Spleen (tissue), 7 donors: ENCODE data around the gene E4F1.

Source experiments
- POLR2A ChIP-seq, 3 donors: fragments of 450-650 bp; IDR thresholded peaks; one replicate each; pipeline ENCODE4 v1.5.1; 2017; ENCODE audit warnings: antibody characterized with exemption in 3 of 3, mild to moderate bottlenecking in 1 of 3
- POLR2AphosphoS5 ChIP-seq, 3 donors: sonication (generic); formaldehyde crosslinking; IDR thresholded peaks; one replicate each; pipeline ENCODE4 v1.5.1; 2017; ENCODE audit warnings: antibody characterized with exemption in 3 of 3
- TF ChIP-seq, protein P1 (sequence below), 11 experiments: fragments of 200-600 bp in 7 of 11; fragments of 450-650 bp in 4 of 11; sonication (generic) in 4 of 11; IDR thresholded peaks in 8 of 11; conservative IDR thresholded peaks in 3 of 11; 1 replicate in 7 of 11; 2 replicates in 4 of 11; pipeline versions ENCODE4 v1.4.0 to v1.8.0; 2016 to 2021; ENCODE audit warnings: antibody characterized with exemption in 11 of 11, inconsistent platforms in 4 of 11, mild to moderate bottlenecking in 1 of 11
- donor health status: DM: no; HTN: no; CAD: no; lungs with moderate emphysema.
- donor health status: DM: no; HTN: no; CAD: no.
- donor health status: DM: no; HTN: no; CAD: no.

DNA sequence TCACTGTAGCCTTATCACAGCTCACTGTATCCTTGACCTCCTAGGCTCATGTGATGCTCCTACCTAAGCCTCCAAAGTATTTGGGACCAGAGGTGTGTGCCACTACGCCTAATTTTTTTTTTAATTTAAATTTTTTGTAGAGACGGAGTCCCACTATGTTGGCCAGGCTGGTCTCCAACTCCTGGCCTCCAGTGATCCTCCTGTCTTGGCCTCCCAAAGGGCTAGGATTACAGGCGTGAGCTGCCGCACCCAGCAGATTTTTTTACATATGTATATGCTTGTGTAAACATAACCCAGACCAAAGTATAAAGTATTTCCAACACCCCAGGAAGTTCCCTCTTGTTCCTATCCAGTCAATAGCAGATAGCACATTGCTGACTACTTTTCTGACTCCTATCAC, 7.1 kb upstream of the E4F1 start:
- TF ChIP-seq, protein P1, sequence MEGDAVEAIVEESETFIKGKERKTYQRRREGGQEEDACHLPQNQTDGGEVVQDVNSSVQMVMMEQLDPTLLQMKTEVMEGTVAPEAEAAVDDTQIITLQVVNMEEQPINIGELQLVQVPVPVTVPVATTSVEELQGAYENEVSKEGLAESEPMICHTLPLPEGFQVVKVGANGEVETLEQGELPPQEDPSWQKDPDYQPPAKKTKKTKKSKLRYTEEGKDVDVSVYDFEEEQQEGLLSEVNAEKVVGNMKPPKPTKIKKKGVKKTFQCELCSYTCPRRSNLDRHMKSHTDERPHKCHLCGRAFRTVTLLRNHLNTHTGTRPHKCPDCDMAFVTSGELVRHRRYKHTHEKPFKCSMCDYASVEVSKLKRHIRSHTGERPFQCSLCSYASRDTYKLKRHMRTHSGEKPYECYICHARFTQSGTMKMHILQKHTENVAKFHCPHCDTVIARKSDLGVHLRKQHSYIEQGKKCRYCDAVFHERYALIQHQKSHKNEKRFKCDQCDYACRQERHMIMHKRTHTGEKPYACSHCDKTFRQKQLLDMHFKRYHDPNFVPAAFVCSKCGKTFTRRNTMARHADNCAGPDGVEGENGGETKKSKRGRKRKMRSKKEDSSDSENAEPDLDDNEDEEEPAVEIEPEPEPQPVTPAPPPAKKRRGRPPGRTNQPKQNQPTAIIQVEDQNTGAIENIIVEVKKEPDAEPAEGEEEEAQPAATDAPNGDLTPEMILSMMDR (IDR thresholded peaks at IDR 0.05 in 8 of 11, conservative IDR thresholded peaks at IDR 0.05 in 3 of 11) = no peak
- TF ChIP-seq POLR2AphosphoS5 (IDR thresholded peaks at IDR 0.05) = no peak
- no peak for TF ChIP-seq POLR2A (IDR thresholded peaks at IDR 0.05)
